Skin of body (tissue), 2 donors: ENCODE measurements around the gene KCNRG. TPM values are rescaled to one million over a fixed set of nuclear protein-coding genes. Genes with fewer than 3 reads are reported as not detected.
"Not testable (repeated sequence)": the region's sequence is repeated elsewhere in the genome, so short reads cannot be mapped to it uniquely, and the experiment has no call there.

Source experiments
- DNase-seq: peaks from one replicate; lab custom pipeline; 2025; lab: John Stamatoyannopoulos, UW
- total RNA-seq: library from RNA; depleted of rRNA; stranded (reverse); fragments of >200 nt; gene quantifications from one replicate; pipeline ENCODE4 v1.2.3, GENCODE V29; 2014

KCNRG gene
- 4.5 TPM for total RNA-seq

DNA sequence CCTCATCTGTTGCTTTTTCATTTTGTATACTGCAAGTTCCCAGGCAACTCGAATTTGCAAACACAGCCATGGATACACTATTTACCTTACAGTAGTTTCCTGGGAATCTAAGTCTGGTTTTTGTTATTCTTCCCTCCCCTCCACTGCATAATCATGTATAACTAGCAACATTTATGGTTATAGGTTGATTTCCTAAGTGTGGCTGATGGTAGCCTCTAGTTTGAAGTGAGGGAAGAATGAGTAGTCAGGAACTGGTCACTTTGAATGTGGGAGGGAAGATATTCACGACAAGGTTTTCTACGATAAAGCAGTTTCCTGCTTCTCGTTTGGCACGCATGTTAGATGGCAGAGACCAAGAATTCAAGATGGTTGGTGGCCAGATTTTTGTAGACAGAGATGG lies at the start of gene KCNRG:
Gene KCNRG (plus strand): TSS at position 187 of the 400 bp plus-strand sequence. CDS start 50 bp downstream, at position 237.
- DNase-seq: no peak

DNA sequence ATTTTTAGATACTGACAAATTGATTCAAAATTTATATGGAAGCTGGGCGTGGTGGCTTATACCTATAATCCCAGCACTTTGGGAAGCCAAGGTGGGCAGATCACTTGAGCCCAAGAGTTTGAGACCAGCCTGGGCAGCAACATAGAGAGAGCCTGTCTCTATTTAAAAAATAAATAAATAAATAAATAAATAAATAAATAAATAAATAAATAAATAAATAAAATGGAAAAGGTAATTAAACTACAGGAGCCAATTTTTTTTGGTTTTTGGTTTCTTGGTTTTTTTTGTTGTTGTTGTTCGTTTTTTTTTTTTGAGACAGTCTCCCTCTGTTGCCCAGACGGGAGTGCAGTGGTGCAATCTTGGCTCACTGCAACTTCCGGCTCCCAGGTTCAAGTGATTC lies 47.8 kb upstream of the KCNRG start:
- DNase-seq: no peak

GRCh38 chr13:49972709-49973108 lies 42.5 kb upstream of the KCNRG start:
- no peak for DNase-seq

DNA sequence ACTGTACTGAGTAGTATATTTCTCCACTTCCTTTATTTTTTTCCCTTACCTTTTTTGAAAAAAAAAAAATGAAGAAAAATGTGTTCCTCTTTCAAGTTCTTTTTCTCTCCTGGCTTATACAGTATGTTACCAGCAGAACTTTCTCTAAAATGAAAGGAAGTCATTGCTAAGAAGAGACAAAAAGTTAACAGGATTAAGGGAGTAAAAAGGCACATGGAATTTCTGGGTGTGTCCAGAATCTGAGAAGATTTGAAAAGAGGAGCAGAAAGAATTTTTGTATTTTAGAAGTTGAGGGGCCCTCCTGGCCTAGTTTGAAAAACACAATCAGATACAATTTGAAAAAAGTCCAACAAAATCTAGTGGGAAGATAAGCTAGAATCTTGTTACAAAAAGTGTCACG lies 39.4 kb upstream of the KCNRG start:
- no peak for DNase-seq

DNA sequence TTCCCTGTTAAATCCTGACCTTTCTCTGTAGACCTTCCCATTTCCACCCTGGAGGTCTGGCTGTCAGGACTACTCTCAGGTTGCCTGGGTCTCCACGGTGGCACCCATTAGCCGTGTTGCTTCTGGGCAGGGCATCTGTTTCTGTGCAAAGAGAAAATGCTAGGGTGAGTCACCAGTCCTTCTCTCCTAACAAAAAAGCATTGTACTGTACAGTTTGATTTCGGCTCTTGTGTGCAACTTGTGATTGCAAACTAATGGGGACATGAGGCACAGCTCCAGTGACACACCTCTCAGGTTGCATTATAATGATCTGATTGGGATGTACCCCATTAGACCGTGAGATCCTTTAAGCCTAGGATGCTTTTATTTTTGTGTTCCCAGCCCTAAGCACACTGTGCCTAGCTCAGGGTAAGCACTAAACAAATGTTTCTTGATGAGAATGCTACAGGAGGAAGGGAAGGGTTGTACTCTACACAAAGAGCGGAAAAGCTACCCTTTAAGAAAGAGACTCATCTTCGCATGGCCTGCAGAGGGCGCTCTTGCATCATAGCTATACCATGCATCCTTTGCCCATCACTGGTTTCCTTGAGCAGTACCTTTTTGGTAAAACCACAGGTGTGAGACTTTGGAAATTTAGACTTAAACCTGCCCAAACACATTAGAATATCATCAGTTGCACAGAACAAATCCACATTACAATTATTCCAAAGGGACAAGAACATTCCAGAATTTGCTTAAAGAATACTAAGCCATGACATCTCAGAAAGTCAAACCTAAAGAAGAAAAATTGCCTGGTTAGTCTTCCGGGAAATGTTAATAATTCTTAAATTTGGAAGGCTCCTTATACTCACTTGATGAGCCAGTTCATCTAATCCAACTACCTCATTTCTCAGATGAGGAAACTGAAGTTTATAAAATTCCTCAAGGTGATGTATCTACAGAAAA lies 38.7 kb upstream of the KCNRG start:
- DNase-seq: peak; percentile 37

DNA sequence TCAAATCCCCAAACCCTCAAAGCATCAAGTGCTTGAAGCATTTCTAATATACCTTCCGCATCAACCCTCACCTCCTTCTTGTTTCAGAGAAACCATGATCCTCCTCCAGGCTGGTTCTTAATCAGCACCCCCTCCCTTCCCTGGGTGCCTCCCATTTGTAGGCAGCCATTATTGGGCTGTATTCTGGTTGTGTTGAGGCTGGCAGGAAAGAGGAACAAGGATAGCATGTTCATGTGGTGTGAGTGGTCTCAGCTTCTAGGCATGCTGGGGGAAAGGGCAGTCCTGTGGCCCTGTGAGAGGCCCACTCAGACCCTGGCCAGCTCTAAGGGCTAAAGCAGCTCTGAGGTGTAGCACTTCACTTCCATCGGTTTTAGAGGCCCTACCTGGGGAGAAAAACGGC lies 37.3 kb upstream of the KCNRG start:
- no peak for DNase-seq

GRCh38 chr13:49980266-49980665 lies 35.0 kb upstream of the KCNRG start:
- DNase-seq: no peak

- no peak for DNase-seq
Measured at GRCh38 chr13:49985129-49985528, 30.1 kb upstream of the KCNRG start.

GRCh38 chr13:49986471-49986870 lies 28.8 kb upstream of the KCNRG start:
- no peak for DNase-seq

GRCh38 chr13:49990612-49991011 lies 24.6 kb upstream of the KCNRG start:
- DNase-seq: not testable (repeated sequence)

GRCh38 chr13:49993111-49993510 lies 22.1 kb upstream of the KCNRG start:
- no peak for DNase-seq

DNA sequence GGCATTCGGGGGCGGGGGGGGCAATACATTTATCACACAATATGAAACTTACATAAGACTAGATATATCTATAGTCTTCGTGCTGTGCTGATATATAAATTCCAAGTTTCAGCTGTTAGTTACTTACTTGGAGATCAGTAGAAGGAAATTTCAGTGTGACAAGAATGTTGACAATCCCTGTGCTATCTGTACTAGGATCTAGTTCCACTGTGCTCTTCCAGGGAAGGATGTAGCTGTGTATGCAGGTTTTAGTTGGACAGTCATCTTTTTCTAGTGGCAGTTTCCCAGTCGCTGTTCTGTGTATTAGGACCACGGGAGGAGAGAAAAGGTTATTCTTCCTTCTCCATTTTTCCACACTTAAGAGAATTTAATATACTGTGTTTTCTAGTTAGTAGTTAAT lies 21.6 kb upstream of the KCNRG start:
- no peak for DNase-seq

DNA sequence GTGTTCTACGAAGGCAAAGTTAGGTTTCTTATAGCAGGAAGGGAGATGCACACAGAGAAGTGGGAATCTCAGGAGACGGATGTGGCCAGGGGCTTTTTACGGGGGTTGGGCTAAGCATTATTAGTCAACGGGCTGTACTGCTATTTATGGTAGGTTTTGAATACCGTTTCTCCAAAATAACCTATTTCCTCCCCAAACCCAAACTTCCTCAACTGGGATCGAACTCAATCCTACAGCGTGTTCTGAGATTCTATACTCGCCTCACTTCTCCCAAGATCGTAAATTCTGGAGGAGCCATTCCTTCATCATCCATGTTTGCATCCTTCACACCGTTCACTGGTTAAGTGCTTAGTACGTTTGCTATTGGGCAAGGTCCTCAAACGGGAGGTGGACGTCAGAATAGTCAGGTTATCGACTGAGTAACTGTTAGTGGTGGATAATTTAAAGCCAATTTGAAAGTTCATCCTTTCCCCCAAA lies 19.6 kb upstream of the KCNRG start:
- DNase-seq: peak; percentile 33

DNA sequence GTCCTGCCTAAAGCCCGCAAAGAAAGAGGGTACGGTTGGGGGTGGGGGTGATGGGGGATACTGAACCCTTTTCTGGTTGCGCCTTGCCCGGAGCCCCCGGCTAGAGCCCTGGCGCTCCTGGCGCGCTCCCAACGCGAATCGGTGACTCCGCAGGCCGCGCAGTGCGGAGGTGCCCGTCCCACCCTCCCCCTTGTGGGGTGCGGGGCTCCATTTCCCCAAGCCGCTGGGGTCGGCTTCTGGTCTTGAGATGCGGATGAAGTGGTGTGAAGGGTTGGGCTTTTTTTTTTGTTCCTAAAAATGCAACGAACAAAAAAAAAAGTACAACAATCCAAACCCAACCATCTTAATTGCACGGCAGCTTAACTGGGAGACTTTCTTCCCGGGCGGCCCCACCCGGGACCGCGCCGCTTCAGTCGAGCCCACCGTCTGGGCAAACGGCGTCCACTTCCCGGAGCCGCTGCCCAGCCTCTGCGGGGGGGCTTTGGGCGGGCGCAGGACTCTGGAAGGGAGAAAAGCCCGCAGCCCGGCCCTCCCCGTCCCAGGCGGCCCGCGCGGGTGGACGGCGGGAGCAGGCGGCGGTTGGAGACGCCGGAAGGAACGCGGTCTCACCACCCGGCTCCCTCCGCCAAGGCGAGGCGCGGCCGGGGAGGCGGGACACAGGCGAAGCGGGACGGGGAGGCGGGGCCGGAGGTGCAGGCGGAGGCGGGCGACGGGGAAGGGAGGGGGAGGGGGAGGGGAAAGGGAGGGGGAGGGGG lies 18.9 kb upstream of the KCNRG start:
- DNase-seq: no peak

- DNase-seq: peak; percentile 86
Measured at GRCh38 chr13:49996951-49997895, 18.0 kb upstream of the KCNRG start, which contains the start of gene TRIM13. Gene TRIM13 (plus strand): TSS chr13:49997042. CDS start chr13:50011941, 14,899 bp downstream.

DNA sequence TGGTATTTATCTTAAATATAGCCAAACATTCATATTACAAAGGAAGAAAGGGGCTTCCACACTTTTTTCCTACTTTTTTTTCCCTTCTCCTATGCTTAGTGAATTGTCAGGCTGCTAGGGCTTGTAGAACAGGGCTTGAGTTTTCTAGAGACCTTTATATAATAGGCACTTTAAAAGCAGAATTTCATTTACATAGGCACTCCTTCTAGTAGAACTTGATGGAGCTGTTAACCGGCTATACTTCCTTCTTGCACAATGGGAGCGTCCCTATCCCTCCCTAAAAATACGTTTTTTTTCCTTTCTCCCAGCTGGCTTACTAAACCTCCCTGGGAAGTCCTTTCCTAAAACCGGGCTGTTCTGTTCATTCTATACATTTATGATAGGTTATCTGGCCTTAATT lies 17.3 kb upstream of the KCNRG start:
- no peak for DNase-seq

DNA sequence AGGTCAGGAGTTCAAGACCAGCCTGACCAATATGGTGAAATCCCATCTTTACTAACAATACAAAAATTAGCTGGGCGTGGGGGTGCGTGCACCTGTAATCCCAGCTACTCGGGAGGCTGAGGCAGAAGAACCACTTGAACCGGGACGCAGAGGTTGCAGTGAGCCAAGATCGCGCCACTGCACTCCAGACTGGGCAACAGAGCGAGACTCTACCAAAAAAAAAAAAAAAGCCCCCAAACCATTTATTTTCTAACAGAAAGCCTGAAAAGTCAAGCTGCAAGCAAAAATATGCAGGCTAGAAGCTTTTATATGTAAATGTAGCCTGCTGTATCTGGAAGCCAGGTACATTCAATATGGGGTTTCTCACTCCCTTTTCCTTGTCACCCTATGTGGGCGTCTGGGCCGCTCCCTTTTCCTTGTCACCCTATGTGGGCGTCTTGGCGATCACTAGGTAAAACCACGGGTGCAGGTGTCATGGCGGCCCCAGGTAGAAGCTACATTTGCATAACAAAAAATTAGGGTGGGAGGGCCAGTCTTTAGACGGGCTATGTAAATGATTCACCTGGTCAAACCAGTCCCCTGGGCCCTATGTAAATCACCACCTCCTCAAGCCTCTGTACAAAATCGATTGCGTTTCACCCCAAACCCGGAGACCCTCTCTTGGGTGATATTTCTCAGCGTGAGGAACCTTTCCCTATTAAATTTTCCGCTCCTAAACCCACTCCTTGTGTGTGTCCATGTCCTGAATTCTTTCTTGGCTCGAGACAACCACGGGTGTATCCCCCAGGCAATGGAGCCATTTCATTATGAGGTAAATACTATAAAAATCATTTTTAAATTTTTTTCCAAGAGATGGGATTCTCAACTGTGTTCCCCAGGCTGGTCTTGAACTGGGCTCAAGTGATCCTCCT lies 16.3 kb upstream of the KCNRG start:
- no peak for DNase-seq

DNA sequence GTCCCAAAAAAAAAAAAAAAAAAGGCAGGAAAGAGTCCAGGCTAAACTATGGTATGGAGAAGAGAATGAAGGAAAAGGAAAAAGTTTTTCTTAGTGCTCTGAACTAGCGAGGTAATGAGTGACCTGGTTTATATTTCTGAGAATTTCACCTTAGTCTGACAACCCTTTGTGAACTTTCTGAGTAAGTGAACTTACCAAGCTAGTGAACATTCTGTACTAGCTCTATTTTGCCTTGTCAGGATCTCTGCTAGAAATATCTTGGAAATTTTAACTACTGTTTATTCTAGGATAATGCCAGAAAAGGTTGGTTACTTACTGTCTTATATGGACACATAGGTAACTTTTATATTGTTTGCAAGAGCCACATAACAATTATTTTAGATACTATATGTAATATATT lies 14.0 kb upstream of the KCNRG start:
- no peak for DNase-seq

GRCh38 chr13:50006426-50007135 lies 8.7 kb upstream of the KCNRG start:
- DNase-seq: no peak
